22Rv1 (cell line): ENCODE measurements around the gene BOLA2.
"Not testable (repeated sequence)": the region's sequence is repeated elsewhere in the genome, so short reads cannot be mapped to it uniquely, and the experiment has no call there.

Source experiments
- CTCF ChIP-seq: fragments of 450-650 bp; IDR thresholded peaks from 2 replicates; pipeline ENCODE4 v1.5.1; 2017; ENCODE audit warnings: mild to moderate bottlenecking
- ZFX ChIP-seq: fragments of 450-650 bp; IDR thresholded peaks from 2 replicates; pipeline ENCODE4 v1.6.1; 2017; ENCODE audit warnings: antibody characterized with exemption, borderline replicate concordance

- not testable (repeated sequence) for TF ChIP-seq CTCF, ZFX
These were observed 5.8 kb upstream of the BOLA2 start, which contains the start of gene SULT1A4 for GRCh38 chr16:29459706-29460646.
